ENCODE results near the gene GRIFIN. TPM values are rescaled to one million over a fixed set of nuclear protein-coding genes. Genes with fewer than 3 reads are reported as not detected.

GRIFIN gene
- total and polyA plus RNA-seq, 2 donors (not counting 1 experiment from before 2014, with no cell fraction given), result not detected

DNA sequence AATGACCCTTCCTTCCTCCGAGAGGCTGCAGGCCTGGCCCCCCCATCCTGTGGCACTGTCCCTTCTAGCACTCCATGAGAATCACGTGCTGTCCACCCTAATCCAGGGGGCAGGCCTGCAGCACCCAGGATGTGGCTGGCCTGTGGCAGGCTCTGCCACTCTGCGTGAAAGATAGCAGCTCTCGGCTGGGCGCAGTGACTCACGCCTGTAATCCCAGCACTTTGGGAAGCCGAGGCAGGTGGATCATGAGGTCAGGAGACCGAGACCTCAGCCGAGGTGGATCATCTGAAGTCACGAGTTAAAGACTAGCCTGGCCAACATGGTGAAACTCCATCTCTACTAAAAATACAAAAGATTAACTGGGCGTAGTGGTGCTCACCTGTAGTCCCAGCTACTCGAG is 24.5 kb upstream of the GRIFIN start:
- no peaks in the 10 kb centered on the region for H4K20me1 ChIP-seq (ENCODE audit: control insufficient read depth, extremely low read depth, insufficient read depth, low read length)
- H3K4me1 ChIP-seq (ENCODE audit: control insufficient read depth, extremely low read depth, insufficient read depth, low read length), result no peaks in the 10 kb centered on the region
- no peaks in the 10 kb centered on the region for H3K36me3 ChIP-seq (ENCODE audit: control insufficient read depth, insufficient read depth, low read length)
- TF ChIP-seq EZH2 (IDR thresholded peaks at IDR 0.05; ENCODE audit: low read length, missing control alignments), result no peak
- TF ChIP-seq, protein P1, sequence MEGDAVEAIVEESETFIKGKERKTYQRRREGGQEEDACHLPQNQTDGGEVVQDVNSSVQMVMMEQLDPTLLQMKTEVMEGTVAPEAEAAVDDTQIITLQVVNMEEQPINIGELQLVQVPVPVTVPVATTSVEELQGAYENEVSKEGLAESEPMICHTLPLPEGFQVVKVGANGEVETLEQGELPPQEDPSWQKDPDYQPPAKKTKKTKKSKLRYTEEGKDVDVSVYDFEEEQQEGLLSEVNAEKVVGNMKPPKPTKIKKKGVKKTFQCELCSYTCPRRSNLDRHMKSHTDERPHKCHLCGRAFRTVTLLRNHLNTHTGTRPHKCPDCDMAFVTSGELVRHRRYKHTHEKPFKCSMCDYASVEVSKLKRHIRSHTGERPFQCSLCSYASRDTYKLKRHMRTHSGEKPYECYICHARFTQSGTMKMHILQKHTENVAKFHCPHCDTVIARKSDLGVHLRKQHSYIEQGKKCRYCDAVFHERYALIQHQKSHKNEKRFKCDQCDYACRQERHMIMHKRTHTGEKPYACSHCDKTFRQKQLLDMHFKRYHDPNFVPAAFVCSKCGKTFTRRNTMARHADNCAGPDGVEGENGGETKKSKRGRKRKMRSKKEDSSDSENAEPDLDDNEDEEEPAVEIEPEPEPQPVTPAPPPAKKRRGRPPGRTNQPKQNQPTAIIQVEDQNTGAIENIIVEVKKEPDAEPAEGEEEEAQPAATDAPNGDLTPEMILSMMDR (conservative IDR thresholded peaks at IDR 0.05 in 1 of 2, IDR thresholded peaks at IDR 0.05 in 1 of 2; ENCODE audit: low read depth in 1 of 2, low read length in 2 of 2), result no peak
- H3K79me2 ChIP-seq (ENCODE audit: control insufficient read depth, insufficient read depth, low read length), result no peaks in the 10 kb centered on the region
- H3K9me3 ChIP-seq (ENCODE audit: control insufficient read depth, insufficient read depth, low read depth, low read length), result no peaks in the 10 kb centered on the region
- H3K9ac ChIP-seq (ENCODE audit: insufficient read depth, low read length), result no peak overlapping the region
- H3K4me2 ChIP-seq (ENCODE audit: extremely low read depth, insufficient read depth, low read length), result no peak overlapping the region
- peaks cover 9% of the 10 kb centered on the region for H3K27me3 ChIP-seq (ENCODE audit: control insufficient read depth, insufficient read depth, low read length)
- no peak overlapping the region for H2AFZ ChIP-seq (ENCODE audit: low read length)
- DNase-seq (ENCODE audit: low read depth in 2 of 2), result no peak
- no peak overlapping the region for H3K27ac ChIP-seq (ENCODE audit: insufficient read depth, low read length)
- H3K4me3 ChIP-seq (replicated peaks in 1 of 4; ENCODE audit: control extremely low read depth in 1 of 4, insufficient read depth in 1 of 4, low read depth in 3 of 4, low read length in 4 of 4), result no peak overlapping the region

DNA sequence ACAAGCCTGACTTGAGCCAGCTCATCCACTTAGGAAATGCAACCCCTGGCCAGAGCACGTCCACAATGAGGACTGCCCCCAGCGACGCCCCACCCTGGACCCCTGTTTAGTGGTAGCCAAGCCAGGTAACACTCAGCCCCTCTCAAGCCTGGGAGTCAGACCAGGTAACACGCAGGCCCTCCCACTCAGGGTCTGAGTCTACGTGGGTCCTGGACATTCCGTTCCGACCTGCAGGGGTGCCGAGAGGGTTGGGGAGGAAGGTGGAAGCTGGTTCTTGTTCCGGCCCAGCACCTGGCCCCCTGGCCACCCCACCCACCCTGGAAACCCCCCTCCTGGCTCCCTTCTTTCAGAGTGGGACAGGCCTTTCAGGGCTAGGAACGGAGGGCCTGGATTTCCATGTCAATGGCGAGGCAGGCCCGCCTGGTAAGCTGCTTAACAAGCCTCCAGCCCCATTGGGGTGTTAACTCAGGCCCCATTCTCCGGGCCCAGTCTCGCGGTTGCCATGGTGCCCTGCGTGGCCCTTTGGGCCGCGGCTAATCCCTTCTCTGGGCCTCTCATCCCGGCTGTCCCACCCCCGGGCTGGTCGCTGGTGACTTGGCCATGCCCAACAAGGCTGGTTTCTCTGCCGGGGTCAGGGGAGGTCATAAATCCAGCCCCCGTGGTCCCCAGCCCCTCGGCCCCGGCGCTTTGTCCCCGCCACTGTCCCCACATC is 23.7 kb upstream of the GRIFIN start:
- H3K4me2 ChIP-seq (ENCODE audit: extremely low read depth, insufficient read depth, low read length), result no peak overlapping the region
- H3K9me3 ChIP-seq (ENCODE audit: control insufficient read depth, insufficient read depth, low read depth, low read length), result no peaks in the 10 kb centered on the region
- no peak overlapping the region for H3K27ac ChIP-seq (ENCODE audit: insufficient read depth, low read length)
- H2AFZ ChIP-seq (ENCODE audit: low read length), result no peak overlapping the region
- H3K4me1 ChIP-seq (ENCODE audit: control insufficient read depth, extremely low read depth, insufficient read depth, low read length), result no peaks in the 10 kb centered on the region
- H3K36me3 ChIP-seq (ENCODE audit: control insufficient read depth, insufficient read depth, low read length), result no peaks in the 10 kb centered on the region
- no peak for TF ChIP-seq EZH2 (IDR thresholded peaks at IDR 0.05; ENCODE audit: low read length, missing control alignments)
- TF ChIP-seq, protein P1 (conservative IDR thresholded peaks at IDR 0.05 in 1 of 2, IDR thresholded peaks at IDR 0.05 in 1 of 2; ENCODE audit: low read depth in 1 of 2, low read length in 2 of 2), result no peak
- DNase-seq (ENCODE audit: low read depth in 2 of 2), result no peak
- no peak overlapping the region for H3K4me3 ChIP-seq (replicated peaks in 1 of 4; ENCODE audit: control extremely low read depth in 1 of 4, insufficient read depth in 1 of 4, low read depth in 3 of 4, low read length in 4 of 4)
- no peak overlapping the region for H3K9ac ChIP-seq (ENCODE audit: insufficient read depth, low read length)
- H3K27me3 ChIP-seq (ENCODE audit: control insufficient read depth, insufficient read depth, low read length), result peaks cover 9% of the 10 kb centered on the region
- H4K20me1 ChIP-seq (ENCODE audit: control insufficient read depth, extremely low read depth, insufficient read depth, low read length), result no peaks in the 10 kb centered on the region
- H3K79me2 ChIP-seq (ENCODE audit: control insufficient read depth, insufficient read depth, low read length), result no peaks in the 10 kb centered on the region

DNA sequence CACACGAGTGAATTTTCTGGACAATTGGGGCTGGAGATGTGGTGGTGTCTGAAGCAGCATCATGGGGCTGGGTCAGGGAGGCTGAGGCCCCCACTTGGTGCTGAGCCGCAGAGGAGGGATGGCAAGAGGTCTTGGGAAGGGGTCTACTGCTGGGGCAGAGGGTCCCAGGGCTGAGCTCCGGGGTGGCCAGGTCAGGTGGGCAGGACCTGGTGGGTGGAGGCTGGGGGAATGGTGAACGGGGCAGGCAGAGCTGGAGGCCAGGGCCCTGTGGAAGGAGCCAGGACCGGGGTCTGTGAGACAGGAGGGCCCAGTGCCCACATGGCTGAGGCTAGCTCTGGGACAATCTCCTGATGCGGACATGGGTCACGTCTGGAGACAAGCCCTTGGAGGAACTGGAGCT is 23.0 kb upstream of the GRIFIN start:
- TF ChIP-seq, protein P1 (conservative IDR thresholded peaks at IDR 0.05 in 1 of 2, IDR thresholded peaks at IDR 0.05 in 1 of 2; ENCODE audit: low read depth in 1 of 2, low read length in 2 of 2), result no peak
- TF ChIP-seq EZH2 (IDR thresholded peaks at IDR 0.05; ENCODE audit: low read length, missing control alignments), result no peak
- Histone ChIP-seq H3K4me1 (ENCODE audit: control insufficient read depth, extremely low read depth, insufficient read depth, low read length) (no peaks in the 10 kb centered on the region), H3K27me3 (ENCODE audit: control insufficient read depth, insufficient read depth, low read length) (peaks cover 9% of the 10 kb centered on the region), H3K4me3 (replicated peaks in 1 of 4; ENCODE audit: control extremely low read depth in 1 of 4, insufficient read depth in 1 of 4, low read depth in 3 of 4, low read length in 4 of 4) (no peak overlapping the region), H3K36me3 (ENCODE audit: control insufficient read depth, insufficient read depth, low read length) (no peaks in the 10 kb centered on the region), H3K79me2 (ENCODE audit: control insufficient read depth, insufficient read depth, low read length) (no peaks in the 10 kb centered on the region), H3K9ac (ENCODE audit: insufficient read depth, low read length) (no peak overlapping the region), H3K4me2 (ENCODE audit: extremely low read depth, insufficient read depth, low read length) (no peak overlapping the region), H3K27ac (ENCODE audit: insufficient read depth, low read length) (no peak overlapping the region), H2AFZ (ENCODE audit: low read length) (no peak overlapping the region), H4K20me1 (ENCODE audit: control insufficient read depth, extremely low read depth, insufficient read depth, low read length) (no peaks in the 10 kb centered on the region), H3K9me3 (ENCODE audit: control insufficient read depth, insufficient read depth, low read depth, low read length) (no peaks in the 10 kb centered on the region)
- DNase-seq (ENCODE audit: low read depth in 2 of 2), result no peak

Measured in fibroblast of lung (primary cell).